Measurements from ENCODE around the gene KLC4.
"Not testable (repeated sequence)": the region's sequence is repeated elsewhere in the genome, so short reads cannot be mapped to it uniquely, and the experiment has no call there.

Gene KLC4

DNA sequence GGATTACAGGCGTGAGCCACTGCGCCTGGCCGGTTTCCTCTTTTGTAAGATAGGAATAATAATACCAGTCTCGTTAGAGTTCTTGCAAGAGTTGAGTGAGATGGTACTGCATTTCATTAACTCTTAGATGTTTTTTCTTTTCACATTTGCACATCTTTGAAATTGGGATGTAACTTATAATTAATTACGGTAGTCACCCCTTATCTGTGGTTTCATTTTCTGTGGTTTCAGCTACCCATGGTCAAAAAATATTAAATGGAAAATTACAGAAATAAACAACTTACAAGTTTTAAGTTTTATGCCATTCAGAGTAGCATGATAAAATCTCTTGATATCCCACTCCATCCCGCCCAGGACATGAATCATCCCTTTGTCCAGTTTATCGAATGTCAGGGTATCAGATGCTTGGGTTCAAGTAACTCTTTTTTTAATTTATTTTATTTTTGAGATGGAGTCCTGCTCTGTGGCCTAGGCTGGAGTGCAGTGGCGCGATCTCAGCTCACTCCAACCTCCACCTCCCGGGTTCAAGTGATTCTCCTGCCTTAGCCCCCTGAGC, 32.1 kb downstream of the KLC4 start:
- Mint-ChIP-seq H3K27ac (no peak overlapping the region), H3K36me3 (no peaks in the 10 kb centered on the region), H3K4me3 (no peak overlapping the region), H3K4me1 (peaks cover 18% of the 10 kb centered on the region), H3K9me3 (no peaks in the 10 kb centered on the region)
- ATAC-seq: no peak
- no peak for DNase-seq (ENCODE audit: low spot score in 2 of 2)

- H3K27ac Mint-ChIP-seq: no peak overlapping the region
- no peaks in the 10 kb centered on the region for H3K36me3 Mint-ChIP-seq
- no peak overlapping the region for H3K4me3 Mint-ChIP-seq
- peaks cover 18% of the 10 kb centered on the region for H3K4me1 Mint-ChIP-seq
- DNase-seq (ENCODE audit: low spot score in 2 of 2) (no peak), ATAC-seq (no peak)
- no peaks in the 10 kb centered on the region for H3K9me3 Mint-ChIP-seq
Observed at GRCh38 chr6:43092635-43093034, 33.2 kb downstream of the KLC4 start.

DNA sequence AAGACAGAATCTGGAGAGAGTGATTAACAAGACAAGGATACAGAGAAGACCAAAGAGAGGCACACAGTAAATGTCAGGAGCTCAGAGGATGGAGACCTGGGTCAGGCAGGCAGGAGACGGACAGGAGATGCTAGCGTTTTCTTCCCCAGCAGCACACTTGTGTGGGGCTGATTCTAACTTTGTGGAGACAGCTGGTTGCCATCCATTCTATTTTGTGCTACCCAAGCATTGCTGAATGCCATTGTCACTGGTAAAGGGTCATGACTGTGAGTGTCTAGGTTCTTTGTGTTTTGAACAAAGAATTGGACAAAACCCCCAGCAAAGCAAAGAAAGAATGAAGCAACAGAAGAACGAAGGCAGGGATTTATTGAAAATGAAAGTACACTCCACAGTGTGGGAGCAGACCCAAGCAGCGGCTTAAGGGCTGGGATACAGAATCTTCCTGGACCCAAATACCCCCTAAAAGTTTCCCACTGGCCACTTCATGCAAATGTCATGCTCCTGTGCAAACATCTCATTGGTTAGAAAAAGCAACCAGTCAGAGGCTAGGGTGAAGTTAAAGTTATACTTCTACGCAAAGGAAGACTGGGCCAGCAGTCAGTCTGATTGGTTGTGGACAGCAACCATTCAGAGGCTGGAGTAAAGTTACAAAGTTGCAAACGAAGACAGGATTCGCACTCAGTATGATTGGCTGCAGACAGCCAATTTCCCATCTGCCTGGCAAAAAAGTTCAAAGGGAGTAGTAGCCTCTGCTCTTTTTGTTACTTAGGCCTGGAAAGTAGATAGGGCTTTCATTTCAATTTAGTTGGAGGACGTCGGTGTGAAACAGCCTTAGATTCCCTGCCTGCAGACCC, 34.2 kb downstream of the KLC4 start:
- H3K9me3 Mint-ChIP-seq: no peaks in the 10 kb centered on the region
- ATAC-seq: no peak
- no peak overlapping the region for H3K27ac Mint-ChIP-seq
- H3K4me3 Mint-ChIP-seq: peak overlapping the region; percentile 12
- peaks cover 18% of the 10 kb centered on the region for H3K4me1 Mint-ChIP-seq
- H3K36me3 Mint-ChIP-seq: no peaks in the 10 kb centered on the region
- DNase-seq (ENCODE audit: low spot score in 2 of 2): no peak

GRCh38 chr6:43095939-43096338, 36.5 kb downstream of the KLC4 start:
- peaks cover 13% of the 10 kb centered on the region for H3K4me1 Mint-ChIP-seq
- H3K9me3 Mint-ChIP-seq: no peaks in the 10 kb centered on the region
- DNase-seq (ENCODE audit: low spot score in 2 of 2) (no peak), ATAC-seq (peak; percentile 34)
- H3K27ac Mint-ChIP-seq: no peak overlapping the region
- no peaks in the 10 kb centered on the region for H3K36me3 Mint-ChIP-seq
- no peak overlapping the region for H3K4me3 Mint-ChIP-seq

- ATAC-seq: no peak
- DNase-seq (ENCODE audit: low spot score in 2 of 2): no peak
- H3K9me3 Mint-ChIP-seq: no peaks in the 10 kb centered on the region
- no peak overlapping the region for H3K27ac Mint-ChIP-seq
- no peak overlapping the region for H3K4me3 Mint-ChIP-seq
- no peaks in the 10 kb centered on the region for H3K36me3 Mint-ChIP-seq
- peaks cover 13% of the 10 kb centered on the region for H3K4me1 Mint-ChIP-seq
Observed at GRCh38 chr6:43096451-43097097, 37.1 kb downstream of the KLC4 start.

DNA sequence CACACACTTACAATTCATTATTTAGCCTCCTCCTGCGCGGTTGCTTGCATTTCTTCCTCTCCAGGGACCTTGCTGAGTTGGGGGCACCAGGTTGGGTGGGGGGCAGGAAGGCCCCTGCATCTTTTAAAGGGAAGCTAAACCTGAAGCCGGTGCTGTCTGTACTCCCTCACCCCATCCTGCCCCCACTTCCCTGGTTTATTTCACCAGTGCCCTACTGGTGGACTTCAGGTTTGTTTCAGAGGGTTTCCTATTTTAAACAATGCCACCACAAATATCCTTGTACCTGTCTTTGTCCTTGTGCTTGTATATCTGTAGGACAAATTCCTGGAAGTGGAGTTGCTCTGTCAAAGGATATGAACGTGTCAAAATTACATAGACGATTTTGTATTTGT, 37.7 kb downstream of the KLC4 start:
- Mint-ChIP-seq H3K36me3 (no peaks in the 10 kb centered on the region), H3K4me3 (no peak overlapping the region), H3K4me1 (peaks cover 13% of the 10 kb centered on the region), H3K9me3 (no peaks in the 10 kb centered on the region), H3K27ac (no peak overlapping the region)
- DNase-seq (ENCODE audit: low spot score in 2 of 2) (no peak), ATAC-seq (no peak)

- Mint-ChIP-seq H3K4me3 (no peak overlapping the region), H3K27ac (no peak overlapping the region), H3K9me3 (no peaks in the 10 kb centered on the region), H3K4me1 (peaks cover 13% of the 10 kb centered on the region), H3K36me3 (no peaks in the 10 kb centered on the region)
- no peak for DNase-seq (ENCODE audit: low spot score in 2 of 2)
- no peak for ATAC-seq
Observed at GRCh38 chr6:43097502-43097901, 38.1 kb downstream of the KLC4 start.

DNA sequence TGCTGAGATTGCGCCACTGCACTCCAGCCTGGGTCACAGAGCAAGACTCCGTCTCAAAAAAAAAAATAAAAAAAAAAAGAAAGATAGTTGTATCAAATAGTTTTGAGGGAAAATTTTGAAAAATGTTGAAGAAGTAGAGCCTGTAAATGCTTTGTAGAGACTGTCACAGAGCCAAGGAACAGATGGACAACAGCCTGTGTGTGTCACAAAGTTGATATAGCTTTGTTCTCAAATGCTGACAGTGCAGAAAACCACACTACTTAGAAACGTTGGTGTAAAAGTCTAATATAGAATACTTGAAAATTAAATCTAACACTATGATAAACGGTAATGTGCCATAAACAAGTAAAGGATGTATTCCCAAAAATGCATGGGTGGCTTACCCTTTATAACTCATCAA, 42.1 kb downstream of the KLC4 start:
- no peak overlapping the region for H3K27ac Mint-ChIP-seq
- H3K9me3 Mint-ChIP-seq: no peaks in the 10 kb centered on the region
- H3K4me3 Mint-ChIP-seq: no peak overlapping the region
- no peaks in the 10 kb centered on the region for H3K36me3 Mint-ChIP-seq
- DNase-seq (ENCODE audit: low spot score in 2 of 2) (no peak), ATAC-seq (no peak)
- no peaks in the 10 kb centered on the region for H3K4me1 Mint-ChIP-seq

- H3K27ac Mint-ChIP-seq: no peak overlapping the region
- H3K36me3 Mint-ChIP-seq: no peaks in the 10 kb centered on the region
- H3K4me1 Mint-ChIP-seq: no peaks in the 10 kb centered on the region
- no peak for ATAC-seq
- no peak overlapping the region for H3K4me3 Mint-ChIP-seq
- no peaks in the 10 kb centered on the region for H3K9me3 Mint-ChIP-seq
- DNase-seq (ENCODE audit: low spot score in 2 of 2): no peak
Observed at GRCh38 chr6:43103253-43103876, 43.9 kb downstream of the KLC4 start.

- no peaks in the 10 kb centered on the region for H3K4me1 Mint-ChIP-seq
- peak overlapping the region; percentile 38 for H3K27ac Mint-ChIP-seq
- DNase-seq (ENCODE audit: low spot score in 2 of 2) (no peak), ATAC-seq (no peak)
- H3K9me3 Mint-ChIP-seq: no peaks in the 10 kb centered on the region
- H3K4me3 Mint-ChIP-seq: no peak overlapping the region
- H3K36me3 Mint-ChIP-seq: no peaks in the 10 kb centered on the region
Observed at GRCh38 chr6:43105538-43106222, 46.2 kb downstream of the KLC4 start.

GRCh38 chr6:43107344-43108062, 48.1 kb downstream of the KLC4 start:
- Mint-ChIP-seq H3K27ac (no peak overlapping the region), H3K4me3 (no peak overlapping the region), H3K9me3 (no peaks in the 10 kb centered on the region), H3K4me1 (no peaks in the 10 kb centered on the region), H3K36me3 (no peaks in the 10 kb centered on the region)
- no peak for ATAC-seq
- DNase-seq (ENCODE audit: low spot score in 2 of 2): no peak

GRCh38 chr6:43113431-43114260, 54.2 kb downstream of the KLC4 start:
- ATAC-seq (no peak), DNase-seq (ENCODE audit: low spot score in 2 of 2) (no peak)
- peak overlapping the region; percentile 15 for H3K27ac Mint-ChIP-seq
- H3K4me1 Mint-ChIP-seq: no peaks in the 10 kb centered on the region
- H3K4me3 Mint-ChIP-seq: no peak overlapping the region
- no peaks in the 10 kb centered on the region for H3K9me3 Mint-ChIP-seq
- no peaks in the 10 kb centered on the region for H3K36me3 Mint-ChIP-seq

GRCh38 chr6:43115365-43115764, 55.9 kb downstream of the KLC4 start:
- ATAC-seq (no peak), DNase-seq (ENCODE audit: low spot score in 2 of 2) (no peak)
- H3K4me3 Mint-ChIP-seq: no peak overlapping the region
- H3K36me3 Mint-ChIP-seq: no peaks in the 10 kb centered on the region
- H3K9me3 Mint-ChIP-seq: no peaks in the 10 kb centered on the region
- H3K4me1 Mint-ChIP-seq: no peaks in the 10 kb centered on the region
- no peak overlapping the region for H3K27ac Mint-ChIP-seq

DNA sequence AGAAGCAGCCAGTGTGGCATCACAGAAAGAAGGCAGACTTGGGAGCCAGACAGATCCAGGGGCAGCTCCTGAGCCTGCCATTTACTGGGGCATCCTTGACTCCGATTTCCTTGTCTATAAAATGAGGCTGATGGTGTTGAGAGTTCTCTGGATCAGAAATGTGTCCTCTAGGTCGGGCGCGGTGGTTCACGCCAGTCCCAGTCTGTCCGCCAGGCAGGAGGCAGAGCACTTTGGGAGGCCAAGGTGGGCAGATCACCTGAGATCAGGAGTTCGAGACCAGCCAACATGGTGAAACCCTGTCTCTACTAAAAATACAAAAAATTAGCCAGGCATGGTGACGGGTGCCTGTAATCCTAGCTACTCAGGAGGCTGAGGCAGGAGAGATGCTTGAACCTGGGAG, 58.0 kb downstream of the KLC4 start:
- H3K27ac Mint-ChIP-seq; ATAC-seq; H3K4me1 Mint-ChIP-seq; DNase-seq (ENCODE audit: low spot score in 2 of 2); H3K4me3 Mint-ChIP-seq; H3K9me3 Mint-ChIP-seq; H3K36me3 Mint-ChIP-seq: not testable (repeated sequence)

Measured in stimulated activated effector memory CD8-positive, alpha-beta T cell treated with anti-CD3 and anti-CD28 coated beads, Interleukin-12 subunit alpha, Interleukin-12 subunit beta, amount 100 ng/mL, for 72 hours (primary cell).